ENCODE data around the gene PSTPIP2.

The PSTPIP2 gene

GRCh38 chr18:46031741-46032140, 40.3 kb downstream of the PSTPIP2 start:
- TF ChIP-seq POLR2AphosphoS5 (IDR thresholded peaks at IDR 0.05; ENCODE audit: low read depth, low read length) (no peak), POLR2A (IDR thresholded peaks at IDR 0.05; ENCODE audit: low read depth, low read length) (no peak), TAF1 (IDR thresholded peaks at IDR 0.05; ENCODE audit: borderline replicate concordance, low read depth, low read length) (no peak)
- DNase-seq (ENCODE audit: insufficient read length) (no peak), FAIRE-seq (no peak)

GRCh38 chr18:46028536-46028891, 43.5 kb downstream of the PSTPIP2 start:
- FAIRE-seq (peak; percentile 61), DNase-seq (ENCODE audit: insufficient read length) (no peak)
- TF ChIP-seq POLR2AphosphoS5 (IDR thresholded peaks at IDR 0.05; ENCODE audit: low read depth, low read length) (no peak), TAF1 (IDR thresholded peaks at IDR 0.05; ENCODE audit: borderline replicate concordance, low read depth, low read length) (no peak), POLR2A (IDR thresholded peaks at IDR 0.05; ENCODE audit: low read depth, low read length) (no peak)

GRCh38 chr18:46019936-46020335, 52.1 kb downstream of the PSTPIP2 start:
- TF ChIP-seq POLR2AphosphoS5 (IDR thresholded peaks at IDR 0.05; ENCODE audit: low read depth, low read length) (no peak), POLR2A (IDR thresholded peaks at IDR 0.05; ENCODE audit: low read depth, low read length) (no peak), TAF1 (IDR thresholded peaks at IDR 0.05; ENCODE audit: borderline replicate concordance, low read depth, low read length) (no peak)
- DNase-seq (ENCODE audit: insufficient read length) (no peak), FAIRE-seq (no peak)

- FAIRE-seq, result peak; percentile 67
- TF ChIP-seq POLR2AphosphoS5 (IDR thresholded peaks at IDR 0.05; ENCODE audit: low read depth, low read length), result no peak
- no peak for TF ChIP-seq POLR2A (IDR thresholded peaks at IDR 0.05; ENCODE audit: low read depth, low read length)
- TF ChIP-seq TAF1 (IDR thresholded peaks at IDR 0.05; ENCODE audit: borderline replicate concordance, low read depth, low read length), result no peak
Observed at GRCh38 chr18:46013484-46014189, 58.4 kb downstream of the PSTPIP2 start.

GRCh38 chr18:46010676-46011075, 61.4 kb downstream of the PSTPIP2 start:
- no peak for FAIRE-seq
- no peak for DNase-seq (ENCODE audit: insufficient read length)
- TF ChIP-seq TAF1 (IDR thresholded peaks at IDR 0.05; ENCODE audit: borderline replicate concordance, low read depth, low read length), result no peak
- TF ChIP-seq POLR2A (IDR thresholded peaks at IDR 0.05; ENCODE audit: low read depth, low read length), result no peak
- TF ChIP-seq POLR2AphosphoS5 (IDR thresholded peaks at IDR 0.05; ENCODE audit: low read depth, low read length), result no peak

More at GRCh38 chr18:46013484-46014189, 58.4 kb downstream of the PSTPIP2 start:
- no peak for DNase-seq (ENCODE audit: insufficient read length)

- FAIRE-seq (no peak), DNase-seq (ENCODE audit: insufficient read length) (no peak)
- no peak for TF ChIP-seq POLR2AphosphoS5 (IDR thresholded peaks at IDR 0.05; ENCODE audit: low read depth, low read length)
- no peak for TF ChIP-seq POLR2A (IDR thresholded peaks at IDR 0.05; ENCODE audit: low read depth, low read length)
Observed at GRCh38 chr18:46010050-46010449, 62.0 kb downstream of the PSTPIP2 start.

GRCh38 chr18:46009125-46009840, 62.8 kb downstream of the PSTPIP2 start:
- no peak for TF ChIP-seq POLR2A (IDR thresholded peaks at IDR 0.05; ENCODE audit: low read depth, low read length)
- TF ChIP-seq POLR2AphosphoS5 (IDR thresholded peaks at IDR 0.05; ENCODE audit: low read depth, low read length), result no peak
- no peak for TF ChIP-seq TAF1 (IDR thresholded peaks at IDR 0.05; ENCODE audit: borderline replicate concordance, low read depth, low read length)
- FAIRE-seq (no peak), DNase-seq (ENCODE audit: insufficient read length) (no peak)

GRCh38 chr18:46008531-46008930, 63.5 kb downstream of the PSTPIP2 start:
- DNase-seq (ENCODE audit: insufficient read length), result no peak
- TF ChIP-seq POLR2AphosphoS5 (IDR thresholded peaks at IDR 0.05; ENCODE audit: low read depth, low read length) (no peak), TAF1 (IDR thresholded peaks at IDR 0.05; ENCODE audit: borderline replicate concordance, low read depth, low read length) (no peak), POLR2A (IDR thresholded peaks at IDR 0.05; ENCODE audit: low read depth, low read length) (no peak)
- no peak for FAIRE-seq

- TF ChIP-seq POLR2A (IDR thresholded peaks at IDR 0.05; ENCODE audit: low read depth, low read length), result no peak
- no peak for TF ChIP-seq POLR2AphosphoS5 (IDR thresholded peaks at IDR 0.05; ENCODE audit: low read depth, low read length)
- TF ChIP-seq TAF1 (IDR thresholded peaks at IDR 0.05; ENCODE audit: borderline replicate concordance, low read depth, low read length), result no peak
- no peak for DNase-seq (ENCODE audit: insufficient read length)
Observed at GRCh38 chr18:46007165-46007564, 64.9 kb downstream of the PSTPIP2 start.

GRCh38 chr18:46002934-46003333, 69.1 kb downstream of the PSTPIP2 start:
- FAIRE-seq (no peak), DNase-seq (ENCODE audit: insufficient read length) (no peak)
- no peak for TF ChIP-seq POLR2AphosphoS5 (IDR thresholded peaks at IDR 0.05; ENCODE audit: low read depth, low read length)
- no peak for TF ChIP-seq TAF1 (IDR thresholded peaks at IDR 0.05; ENCODE audit: borderline replicate concordance, low read depth, low read length)
- no peak for TF ChIP-seq POLR2A (IDR thresholded peaks at IDR 0.05; ENCODE audit: low read depth, low read length)

More at GRCh38 chr18:46007165-46007564, 64.9 kb downstream of the PSTPIP2 start:
- FAIRE-seq, result no peak

- FAIRE-seq, result no peak
- no peak for DNase-seq (ENCODE audit: insufficient read length)
- TF ChIP-seq POLR2A (IDR thresholded peaks at IDR 0.05; ENCODE audit: low read depth, low read length), result no peak
Observed at GRCh38 chr18:46001892-46002291, 70.2 kb downstream of the PSTPIP2 start.

GRCh38 chr18:46001074-46001473, 71.0 kb downstream of the PSTPIP2 start:
- no peak for FAIRE-seq
- no peak for DNase-seq (ENCODE audit: insufficient read length)
- no peak for TF ChIP-seq POLR2A (IDR thresholded peaks at IDR 0.05; ENCODE audit: low read depth, low read length)
- no peak for TF ChIP-seq POLR2AphosphoS5 (IDR thresholded peaks at IDR 0.05; ENCODE audit: low read depth, low read length)
